Measurements from ENCODE around the gene PATE1. TPM values are rescaled to one million over a fixed set of nuclear protein-coding genes. Genes with fewer than 3 reads are reported as not detected.

PATE1 gene
- polyA plus RNA-seq, 1 donor (not counting 4 experiments of a cell fraction or from before 2014, with no cell fraction given) = not detected

GRCh38 chr11:125724125-125724524 is 22.0 kb upstream of the PATE1 start:
- no peak overlapping the region for H3K4me2 ChIP-seq (ENCODE audit: control insufficient read depth, extremely low read depth, insufficient read depth, low read depth, low read length)
- H3K9me1 ChIP-seq (ENCODE audit: control insufficient read depth, extremely low read depth, insufficient read depth, low read length) = no peaks in the 10 kb centered on the region
- no peaks in the 10 kb centered on the region for H3K27me3 ChIP-seq (ENCODE audit: control insufficient read depth, extremely low read depth, insufficient read depth, low read length)
- FAIRE-seq = no peak
- H3K79me2 ChIP-seq (ENCODE audit: control insufficient read depth, insufficient read depth, low read length) = no peaks in the 10 kb centered on the region
- no peak overlapping the region for H3K27ac ChIP-seq (ENCODE audit: control insufficient read depth, insufficient read depth, low read length)
- H4K20me1 ChIP-seq (ENCODE audit: control insufficient read depth, extremely low read depth, insufficient read depth, low read length) = no peaks in the 10 kb centered on the region
- no peak overlapping the region for H3K4me3 ChIP-seq (ENCODE audit: control insufficient read depth in 2 of 3, extremely low read depth in 1 of 3, insufficient read depth in 2 of 3, low read depth in 1 of 3, low read length in 3 of 3)
- H3K36me3 ChIP-seq (ENCODE audit: control insufficient read depth in 2 of 2, extremely low read depth in 1 of 2, insufficient read depth in 2 of 2, low read length in 2 of 2) = no peaks in the 10 kb centered on the region
- no peak overlapping the region for H3K9ac ChIP-seq (ENCODE audit: control insufficient read depth, extremely low read depth, insufficient read depth, low read length)
- DNase-seq (ENCODE audit: low read depth, low spot score) = no peak
- H3K4me1 ChIP-seq (ENCODE audit: control insufficient read depth, extremely low read depth, insufficient read depth, low read length) = no peaks in the 10 kb centered on the region
- H3K9me3 ChIP-seq (ENCODE audit: control insufficient read depth, low read depth, low read length) = no peaks in the 10 kb centered on the region
- dilution Hi-C loops (cut with MboI; ENCODE audit: extremely low pct_ligation_motif_present, low sequenced_read_pairs) = no loop called here
- TF ChIP-seq, protein P1, sequence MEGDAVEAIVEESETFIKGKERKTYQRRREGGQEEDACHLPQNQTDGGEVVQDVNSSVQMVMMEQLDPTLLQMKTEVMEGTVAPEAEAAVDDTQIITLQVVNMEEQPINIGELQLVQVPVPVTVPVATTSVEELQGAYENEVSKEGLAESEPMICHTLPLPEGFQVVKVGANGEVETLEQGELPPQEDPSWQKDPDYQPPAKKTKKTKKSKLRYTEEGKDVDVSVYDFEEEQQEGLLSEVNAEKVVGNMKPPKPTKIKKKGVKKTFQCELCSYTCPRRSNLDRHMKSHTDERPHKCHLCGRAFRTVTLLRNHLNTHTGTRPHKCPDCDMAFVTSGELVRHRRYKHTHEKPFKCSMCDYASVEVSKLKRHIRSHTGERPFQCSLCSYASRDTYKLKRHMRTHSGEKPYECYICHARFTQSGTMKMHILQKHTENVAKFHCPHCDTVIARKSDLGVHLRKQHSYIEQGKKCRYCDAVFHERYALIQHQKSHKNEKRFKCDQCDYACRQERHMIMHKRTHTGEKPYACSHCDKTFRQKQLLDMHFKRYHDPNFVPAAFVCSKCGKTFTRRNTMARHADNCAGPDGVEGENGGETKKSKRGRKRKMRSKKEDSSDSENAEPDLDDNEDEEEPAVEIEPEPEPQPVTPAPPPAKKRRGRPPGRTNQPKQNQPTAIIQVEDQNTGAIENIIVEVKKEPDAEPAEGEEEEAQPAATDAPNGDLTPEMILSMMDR (optimal IDR thresholded peaks at IDR 0.05 in 1 of 3, IDR thresholded peaks at IDR 0.05 in 1 of 3, conservative IDR thresholded peaks at IDR 0.05 in 1 of 3; ENCODE audit: extremely low read depth in 1 of 3, insufficient read depth in 2 of 3, low read length in 3 of 3) = peak; percentile 29 to 32 (median 29)
- TF ChIP-seq EZH2 (IDR thresholded peaks at IDR 0.05; ENCODE audit: low read length) = no peak
- H2AFZ ChIP-seq (ENCODE audit: control insufficient read depth, low read length) = no peak overlapping the region

- Histone ChIP-seq H3K27ac (ENCODE audit: control insufficient read depth, insufficient read depth, low read length) (no peak overlapping the region), H4K20me1 (ENCODE audit: control insufficient read depth, extremely low read depth, insufficient read depth, low read length) (no peaks in the 10 kb centered on the region), H3K4me1 (ENCODE audit: control insufficient read depth, extremely low read depth, insufficient read depth, low read length) (no peaks in the 10 kb centered on the region), H3K9me3 (ENCODE audit: control insufficient read depth, low read depth, low read length) (no peaks in the 10 kb centered on the region), H3K4me3 (ENCODE audit: control insufficient read depth in 2 of 3, extremely low read depth in 1 of 3, insufficient read depth in 2 of 3, low read depth in 1 of 3, low read length in 3 of 3) (no peak overlapping the region), H3K9me1 (ENCODE audit: control insufficient read depth, extremely low read depth, insufficient read depth, low read length) (no peaks in the 10 kb centered on the region), H3K9ac (ENCODE audit: control insufficient read depth, extremely low read depth, insufficient read depth, low read length) (no peak overlapping the region), H3K4me2 (ENCODE audit: control insufficient read depth, extremely low read depth, insufficient read depth, low read depth, low read length) (no peak overlapping the region), H3K36me3 (ENCODE audit: control insufficient read depth in 2 of 2, extremely low read depth in 1 of 2, insufficient read depth in 2 of 2, low read length in 2 of 2) (no peaks in the 10 kb centered on the region), H2AFZ (ENCODE audit: control insufficient read depth, low read length) (no peak overlapping the region), H3K79me2 (ENCODE audit: control insufficient read depth, insufficient read depth, low read length) (no peaks in the 10 kb centered on the region), H3K27me3 (ENCODE audit: control insufficient read depth, extremely low read depth, insufficient read depth, low read length) (no peaks in the 10 kb centered on the region)
- TF ChIP-seq, protein P1 (optimal IDR thresholded peaks at IDR 0.05 in 1 of 3, IDR thresholded peaks at IDR 0.05 in 1 of 3, conservative IDR thresholded peaks at IDR 0.05 in 1 of 3; ENCODE audit: extremely low read depth in 1 of 3, insufficient read depth in 2 of 3, low read length in 3 of 3) = no peak
- no peak for TF ChIP-seq EZH2 (IDR thresholded peaks at IDR 0.05; ENCODE audit: low read length)
- DNase-seq (ENCODE audit: low read depth, low spot score) (no peak), FAIRE-seq (no peak)
- dilution Hi-C loops (cut with MboI; ENCODE audit: extremely low pct_ligation_motif_present, low sequenced_read_pairs) = no loop called here
Measured at GRCh38 chr11:125728969-125729368, 17.1 kb upstream of the PATE1 start.
